AG04450 (cell line): Measurements from ENCODE around the gene NKX2-4. TPM values are rescaled to one million over a fixed set of nuclear protein-coding genes. Genes with fewer than 3 reads are reported as not detected.
A peak's percentile ranks its signal among the peaks of the same experiment; 100 is the strongest.

Experiments
- CTCF ChIA-PET: fragments of 300-600, 350-600 bp; formaldehyde crosslinking; extraction: SDS; loops from one replicate; lab custom pipeline; 2022; ENCODE audit warnings: antibody characterized with exemption, inconsistent platforms; lab: Charles Lee
- POLR2A ChIA-PET: fragments of 350-600 bp; formaldehyde crosslinking; extraction: SDS; loops from one replicate; lab custom pipeline; 2021; ENCODE audit warnings: antibody characterized with exemption, inconsistent platforms; lab: Yijun Ruan, JAX
- DNase-seq: peaks from one replicate; pipeline ENCODE4 v3.0.0-alpha.2; 2011; ENCODE audit warnings: low read depth, low spot score
- H3K27ac ChIP-seq: one replicate; pipeline ENCODE4 v1.5.1; 2012; ENCODE audit warnings: low read depth, low read length, control low read depth
- H3K27me3 ChIP-seq: one replicate; pipeline ENCODE4 v1.6.0; 2012; ENCODE audit warnings: low read length; ENCODE audit not compliant: control insufficient read depth, insufficient read depth
- H3K4me3 ChIP-seq: 2 replicates; pipeline ENCODE4 v1.5.1; 2011; ENCODE audit warnings: mild to moderate bottlenecking, low read depth, low read length, control low read depth
- H3K9me3 ChIP-seq: 2 replicates; pipeline ENCODE4 v1.5.1; 2012; ENCODE audit warnings: low read length; ENCODE audit not compliant: control insufficient read depth, insufficient read depth
- polyA plus RNA-seq: library from polyadenylated mRNA; depleted of rRNA; stranded (reverse); fragments of >200 nt; gene quantifications from 2 replicates; pipeline ENCODE4 v1.2.3, GENCODE V29; 2011
- TF ChIP-seq, protein P1 (sequence below): IDR thresholded peaks from 2 replicates; pipeline ENCODE4 v1.5.1; 2011; ENCODE audit warnings: low read depth, low read length, control low read depth, inconsistent platforms

The NKX2-4 gene
- polyA plus RNA-seq, 1 experiment, result not detected

DNA sequence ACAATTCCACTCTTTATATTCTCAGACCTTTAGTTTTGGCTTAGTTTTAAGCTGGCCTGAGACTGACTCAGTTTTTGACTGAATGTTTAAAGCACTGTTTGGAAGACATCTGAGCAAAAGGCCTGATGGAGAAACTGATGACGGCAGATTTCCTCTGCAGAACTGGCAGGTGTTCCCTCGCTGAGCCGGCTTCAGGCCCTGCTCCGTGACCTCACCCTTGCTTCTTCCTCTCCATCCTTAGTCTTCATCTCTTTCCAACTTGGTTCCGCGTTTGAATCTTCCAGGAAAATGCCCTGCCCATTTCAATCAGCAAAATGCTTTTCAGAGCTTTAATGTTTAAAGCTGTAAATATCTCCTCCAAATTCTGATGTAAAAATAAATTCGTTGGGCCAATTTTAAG lies 6.6 kb downstream of the NKX2-4 start:
- ChIA-PET POLR2A (no interaction called here), CTCF (interaction anchor here (4.2 kb wide), 1 partner anchor 155 kb away, joined by 33 read pairs; no protein-coding TSS in a partner anchor)
- Histone ChIP-seq H3K9me3 (no peaks in the 10 kb centered on the region), H3K27me3 (peaks cover 45% of the 10 kb centered on the region), H3K27ac (no peak overlapping the region), H3K4me3 (no peak overlapping the region)
- TF ChIP-seq, protein P1, sequence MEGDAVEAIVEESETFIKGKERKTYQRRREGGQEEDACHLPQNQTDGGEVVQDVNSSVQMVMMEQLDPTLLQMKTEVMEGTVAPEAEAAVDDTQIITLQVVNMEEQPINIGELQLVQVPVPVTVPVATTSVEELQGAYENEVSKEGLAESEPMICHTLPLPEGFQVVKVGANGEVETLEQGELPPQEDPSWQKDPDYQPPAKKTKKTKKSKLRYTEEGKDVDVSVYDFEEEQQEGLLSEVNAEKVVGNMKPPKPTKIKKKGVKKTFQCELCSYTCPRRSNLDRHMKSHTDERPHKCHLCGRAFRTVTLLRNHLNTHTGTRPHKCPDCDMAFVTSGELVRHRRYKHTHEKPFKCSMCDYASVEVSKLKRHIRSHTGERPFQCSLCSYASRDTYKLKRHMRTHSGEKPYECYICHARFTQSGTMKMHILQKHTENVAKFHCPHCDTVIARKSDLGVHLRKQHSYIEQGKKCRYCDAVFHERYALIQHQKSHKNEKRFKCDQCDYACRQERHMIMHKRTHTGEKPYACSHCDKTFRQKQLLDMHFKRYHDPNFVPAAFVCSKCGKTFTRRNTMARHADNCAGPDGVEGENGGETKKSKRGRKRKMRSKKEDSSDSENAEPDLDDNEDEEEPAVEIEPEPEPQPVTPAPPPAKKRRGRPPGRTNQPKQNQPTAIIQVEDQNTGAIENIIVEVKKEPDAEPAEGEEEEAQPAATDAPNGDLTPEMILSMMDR, result no peak
- DNase-seq, result no peak

DNA sequence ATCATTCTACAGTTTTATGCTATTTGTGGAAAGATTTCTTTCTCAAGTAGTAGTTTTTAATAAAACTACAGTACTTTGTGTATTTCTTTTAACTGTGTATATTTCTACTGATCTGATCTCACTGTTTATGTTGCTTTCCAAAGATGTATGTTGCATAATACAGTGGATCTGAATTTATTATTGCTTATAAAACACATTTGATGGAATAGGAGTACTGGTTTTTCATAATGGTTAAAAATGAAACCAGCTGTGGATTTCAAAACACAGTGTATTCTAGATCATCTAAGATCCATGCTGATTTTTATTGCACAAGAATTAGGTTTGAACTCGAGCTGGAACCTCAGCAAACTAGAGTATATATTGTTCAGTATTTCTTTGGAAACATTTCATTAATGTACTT lies 8.0 kb downstream of the NKX2-4 start:
- peaks cover 31% of the 10 kb centered on the region for H3K27me3 ChIP-seq
- POLR2A ChIA-PET, result interaction anchor here (0.5 kb wide), 1 partner anchor 24 kb away, joined by 5 read pairs; no protein-coding TSS in a partner anchor
- H3K9me3 ChIP-seq, result no peaks in the 10 kb centered on the region
- no peak overlapping the region for H3K27ac ChIP-seq
- DNase-seq, result peak; percentile 6
- TF ChIP-seq, protein P1, result no peak
- CTCF ChIA-PET, result interaction anchor here (4.2 kb wide), 1 partner anchor 153 kb away, joined by 33 read pairs; no protein-coding TSS in a partner anchor
- H3K4me3 ChIP-seq, result no peak overlapping the region

DNA sequence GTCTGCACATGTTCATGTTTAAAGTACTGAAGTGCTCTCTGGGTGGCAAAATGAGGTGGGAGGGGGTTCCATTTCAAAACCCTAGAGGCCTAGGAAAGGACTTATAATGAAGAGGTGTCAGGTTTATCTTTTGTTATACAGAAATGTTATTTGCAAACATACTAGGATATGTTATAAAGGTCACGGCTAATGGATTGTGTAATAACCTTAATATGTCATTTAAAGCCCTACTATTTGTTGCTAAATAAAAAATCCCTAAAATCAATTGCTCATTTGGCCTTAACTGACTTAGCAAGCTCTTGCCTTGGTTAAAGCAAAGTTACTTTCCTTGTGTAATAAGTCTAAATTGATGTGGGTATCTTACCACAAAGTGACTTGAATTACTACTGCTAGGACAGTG lies 8.8 kb downstream of the NKX2-4 start:
- no peaks in the 10 kb centered on the region for H3K9me3 ChIP-seq
- ChIA-PET POLR2A (no interaction called here), CTCF (interaction anchor here (4.2 kb wide), 1 partner anchor 152 kb away, joined by 33 read pairs; no protein-coding TSS in a partner anchor)
- DNase-seq, result no peak
- no peak overlapping the region for H3K27ac ChIP-seq
- no peak overlapping the region for H3K4me3 ChIP-seq
- TF ChIP-seq, protein P1, result no peak
- peaks cover 23% of the 10 kb centered on the region for H3K27me3 ChIP-seq

DNA sequence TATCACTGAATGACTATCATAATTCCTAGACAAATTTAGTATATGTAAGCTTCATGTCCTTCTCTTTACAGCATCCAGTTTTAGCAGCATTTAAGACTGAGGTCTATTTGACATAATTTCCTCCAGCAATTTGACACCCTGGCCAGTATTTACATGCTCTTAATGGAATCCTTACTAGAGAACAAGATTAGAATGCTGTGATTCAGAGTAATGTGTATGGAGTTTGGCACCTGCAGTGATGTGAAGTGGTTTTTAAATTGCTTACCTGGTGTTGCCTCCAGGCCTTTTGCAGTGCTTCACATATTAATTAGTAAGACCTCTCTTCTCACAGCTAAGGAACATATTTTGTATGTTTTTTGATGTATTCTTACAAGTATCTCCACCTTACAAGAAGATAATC lies 9.8 kb downstream of the NKX2-4 start:
- no peaks in the 10 kb centered on the region for H3K9me3 ChIP-seq
- H3K4me3 ChIP-seq, result no peak overlapping the region
- DNase-seq, result no peak
- TF ChIP-seq, protein P1, result no peak
- H3K27ac ChIP-seq, result no peak overlapping the region
- ChIA-PET CTCF (no interaction called here), POLR2A (no interaction called here)
- peaks cover 12% of the 10 kb centered on the region for H3K27me3 ChIP-seq

DNA sequence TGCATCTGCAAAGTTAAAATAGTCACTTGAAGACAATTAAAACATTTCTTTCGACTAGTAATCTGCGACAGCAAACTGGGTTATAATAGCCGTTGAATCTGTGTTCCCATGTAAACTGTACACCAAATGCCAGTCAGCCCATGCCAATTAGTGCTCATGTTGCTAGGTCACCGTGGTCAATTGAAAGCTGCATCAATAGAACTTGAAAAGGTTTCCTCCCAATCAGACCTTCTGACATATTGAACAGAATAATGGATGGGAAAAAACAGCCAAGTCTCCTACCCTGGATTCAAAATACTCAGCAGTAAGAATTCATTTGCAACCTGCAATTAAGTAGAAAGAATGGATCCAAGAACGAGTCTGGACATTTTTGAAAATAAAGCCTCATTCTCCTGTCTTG lies 11.2 kb downstream of the NKX2-4 start:
- peaks cover 1% of the 10 kb centered on the region for H3K27me3 ChIP-seq
- ChIA-PET CTCF (no interaction called here), POLR2A (interaction anchor here (0.9 kb wide), 1 partner anchor 83 kb away, joined by 3 read pairs; the partner anchor contains the start of gene XRN2)
- no peaks in the 10 kb centered on the region for H3K9me3 ChIP-seq
- TF ChIP-seq, protein P1, result no peak
- H3K27ac ChIP-seq, result no peak overlapping the region
- no peak for DNase-seq
- no peak overlapping the region for H3K4me3 ChIP-seq
